Measurements from ENCODE around the gene LBX1.
"Not testable (repeated sequence)": the region's sequence is repeated elsewhere in the genome, so short reads cannot be mapped to it uniquely, and the experiment has no call there.

The LBX1 gene

DNA sequence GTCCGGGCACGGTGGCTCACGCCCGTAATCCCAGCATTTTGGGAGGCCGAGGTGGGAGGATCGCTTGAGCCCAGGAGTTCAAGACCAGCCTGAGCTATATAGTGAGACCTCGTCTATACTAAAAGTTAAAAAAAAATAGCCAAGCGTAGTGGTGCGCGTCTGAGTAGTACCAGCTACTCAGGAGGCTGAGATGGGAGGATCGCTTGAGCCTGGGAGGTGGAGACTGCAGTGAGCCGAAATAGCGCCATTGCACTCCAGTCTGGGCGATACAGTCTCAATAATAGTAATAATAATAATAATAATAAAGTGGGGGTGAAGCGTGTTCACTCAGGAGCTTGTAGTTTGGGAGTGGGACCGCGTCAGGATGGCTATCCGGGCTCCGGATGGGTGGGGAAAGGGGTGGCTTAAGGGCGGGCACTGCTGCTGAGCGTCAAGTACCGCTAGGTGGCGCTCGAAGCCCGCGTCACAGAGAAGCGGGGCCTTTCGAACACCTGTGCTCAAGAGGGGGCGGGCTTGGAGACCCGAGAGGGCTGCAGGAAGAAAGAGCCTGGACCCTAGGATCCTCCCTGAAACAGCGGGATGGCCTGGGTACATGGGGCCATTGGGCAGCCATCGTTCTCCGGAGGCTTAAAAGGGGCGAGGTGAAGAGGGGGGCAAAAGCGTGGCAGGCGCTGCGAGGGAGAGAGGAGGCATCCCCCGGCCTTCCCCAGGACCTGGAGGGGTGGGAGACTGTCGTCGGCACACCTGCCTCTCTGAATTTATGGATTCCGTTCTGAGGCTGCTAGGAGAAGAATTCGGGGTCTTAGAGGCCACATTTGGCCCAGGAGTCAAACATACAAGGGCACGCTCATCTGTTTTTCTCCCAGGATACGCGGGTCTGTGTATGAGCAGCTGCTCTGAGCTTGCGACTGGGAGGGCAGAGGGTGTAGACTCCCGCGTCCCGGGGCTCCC is 14.5 kb downstream of the LBX1 start:
- FAIRE-seq (peak; percentile 94), DNase-seq (ENCODE audit: insufficient read length, low spot score) (no peak)
- TF ChIP-seq PAX5 (IDR thresholded peaks at IDR 0.05; ENCODE audit: insufficient read depth, low read length, severe bottlenecking) (no peak), POLR2A (IDR thresholded peaks at IDR 0.05; ENCODE audit: low read depth, low read length) (no peak), POU2F2 (IDR thresholded peaks at IDR 0.05; ENCODE audit: low read depth, low read length) (no peak), POLR2AphosphoS5 (IDR thresholded peaks at IDR 0.05; ENCODE audit: low read depth, low read length) (no peak), SPI1 (IDR thresholded peaks at IDR 0.05; ENCODE audit: low read depth, low read length) (no peak), TAF1 (IDR thresholded peaks at IDR 0.05; ENCODE audit: low read depth, low read length) (no peak)

- DNase-seq (ENCODE audit: insufficient read length, low spot score) (no peak), FAIRE-seq (no peak)
- TF ChIP-seq PAX5 (IDR thresholded peaks at IDR 0.05; ENCODE audit: insufficient read depth, low read length, severe bottlenecking) (no peak), POLR2AphosphoS5 (IDR thresholded peaks at IDR 0.05; ENCODE audit: low read depth, low read length) (no peak), TAF1 (IDR thresholded peaks at IDR 0.05; ENCODE audit: low read depth, low read length) (no peak), POU2F2 (IDR thresholded peaks at IDR 0.05; ENCODE audit: low read depth, low read length) (no peak)
Measured at GRCh38 chr10:101208543-101208942, 20.7 kb downstream of the LBX1 start.

GRCh38 chr10:101207026-101207425 is 22.2 kb downstream of the LBX1 start:
- no peak for FAIRE-seq

GRCh38 chr10:101202667-101203066 is 26.6 kb downstream of the LBX1 start:
- not testable (repeated sequence) for DNase-seq (ENCODE audit: insufficient read length, low spot score); FAIRE-seq

More at GRCh38 chr10:101207026-101207425, 22.2 kb downstream of the LBX1 start:
- no peak for TF ChIP-seq TAF1 (IDR thresholded peaks at IDR 0.05; ENCODE audit: low read depth, low read length)
- no peak for TF ChIP-seq PAX5 (IDR thresholded peaks at IDR 0.05; ENCODE audit: insufficient read depth, low read length, severe bottlenecking)
- TF ChIP-seq POLR2AphosphoS5 (IDR thresholded peaks at IDR 0.05; ENCODE audit: low read depth, low read length), result no peak
- TF ChIP-seq POU2F2 (IDR thresholded peaks at IDR 0.05; ENCODE audit: low read depth, low read length), result no peak
- no peak for TF ChIP-seq SPI1 (IDR thresholded peaks at IDR 0.05; ENCODE audit: low read depth, low read length)
- TF ChIP-seq POLR2A (IDR thresholded peaks at IDR 0.05; ENCODE audit: low read depth, low read length), result no peak
- DNase-seq (ENCODE audit: insufficient read length, low spot score), result no peak

DNA sequence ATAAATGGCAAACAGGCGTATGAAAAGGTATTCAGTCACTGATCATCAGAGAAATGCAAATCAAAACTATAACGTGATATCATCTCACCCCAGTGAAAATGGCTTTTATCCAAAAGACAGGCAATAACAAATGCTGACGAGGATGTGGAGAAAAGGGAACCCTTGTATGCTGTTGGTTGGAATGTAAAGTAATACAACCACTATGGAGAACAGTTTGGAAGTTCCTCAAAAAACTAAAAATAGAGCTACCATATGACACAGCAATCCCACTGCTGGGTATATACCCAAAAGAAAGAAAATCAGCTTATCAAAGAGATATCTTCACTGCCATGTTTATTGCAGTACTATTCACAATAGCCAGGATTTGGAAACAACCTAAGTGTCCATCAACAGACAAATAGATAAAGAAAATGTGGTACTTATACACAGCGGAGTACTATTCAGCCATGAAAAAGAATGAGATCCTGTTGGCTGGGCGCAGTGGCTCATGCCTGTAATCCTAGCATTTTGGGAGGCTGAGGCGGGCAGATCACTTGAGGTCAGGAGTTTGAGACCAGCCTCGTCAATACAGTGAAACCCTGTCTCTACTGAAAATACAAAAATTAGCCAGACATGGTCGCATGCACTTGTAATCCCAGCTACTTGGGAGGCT is 30.8 kb downstream of the LBX1 start:
- FAIRE-seq; DNase-seq (ENCODE audit: insufficient read length, low spot score): not testable (repeated sequence)

DNA sequence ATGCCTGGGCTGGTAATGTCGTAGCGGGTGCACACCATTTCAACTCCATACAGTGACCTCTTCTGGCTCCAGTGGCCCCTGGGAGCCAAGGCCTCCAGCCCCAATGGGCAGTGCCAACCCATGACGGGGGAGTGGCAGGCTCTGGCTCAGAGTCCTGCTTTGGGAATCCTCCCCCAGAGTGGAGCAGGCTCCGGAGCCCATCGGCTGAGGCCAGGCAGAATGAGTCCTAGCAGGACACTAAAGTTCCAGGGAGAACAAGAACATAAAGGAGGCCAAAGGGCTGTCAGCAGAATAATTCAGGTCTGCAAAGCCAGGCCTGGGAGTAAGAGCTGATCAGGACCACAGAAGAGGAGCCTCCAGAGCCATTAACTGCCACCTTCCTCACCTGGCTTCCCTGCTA is 33.3 kb downstream of the LBX1 start:
- TF ChIP-seq POLR2AphosphoS5 (IDR thresholded peaks at IDR 0.05; ENCODE audit: low read depth, low read length) (no peak), TAF1 (IDR thresholded peaks at IDR 0.05; ENCODE audit: low read depth, low read length) (no peak), POLR2A (IDR thresholded peaks at IDR 0.05; ENCODE audit: low read depth, low read length) (no peak), SPI1 (IDR thresholded peaks at IDR 0.05; ENCODE audit: low read depth, low read length) (no peak), POU2F2 (IDR thresholded peaks at IDR 0.05; ENCODE audit: low read depth, low read length) (no peak), PAX5 (IDR thresholded peaks at IDR 0.05; ENCODE audit: insufficient read depth, low read length, severe bottlenecking) (no peak)
- FAIRE-seq (no peak), DNase-seq (ENCODE audit: insufficient read length, low spot score) (no peak)

- FAIRE-seq (no peak), DNase-seq (ENCODE audit: insufficient read length, low spot score) (no peak)
- TF ChIP-seq POLR2AphosphoS5 (IDR thresholded peaks at IDR 0.05; ENCODE audit: low read depth, low read length), result no peak
- TF ChIP-seq TAF1 (IDR thresholded peaks at IDR 0.05; ENCODE audit: low read depth, low read length), result no peak
- no peak for TF ChIP-seq POLR2A (IDR thresholded peaks at IDR 0.05; ENCODE audit: low read depth, low read length)
- TF ChIP-seq SPI1 (IDR thresholded peaks at IDR 0.05; ENCODE audit: low read depth, low read length), result no peak
- no peak for TF ChIP-seq POU2F2 (IDR thresholded peaks at IDR 0.05; ENCODE audit: low read depth, low read length)
- TF ChIP-seq PAX5 (IDR thresholded peaks at IDR 0.05; ENCODE audit: insufficient read depth, low read length, severe bottlenecking), result no peak
Measured at GRCh38 chr10:101189461-101190401, 39.5 kb downstream of the LBX1 start.

GRCh38 chr10:101188942-101189341 is 40.3 kb downstream of the LBX1 start:
- no peak for TF ChIP-seq PAX5 (IDR thresholded peaks at IDR 0.05; ENCODE audit: insufficient read depth, low read length, severe bottlenecking)
- TF ChIP-seq TAF1 (IDR thresholded peaks at IDR 0.05; ENCODE audit: low read depth, low read length), result no peak
- TF ChIP-seq POU2F2 (IDR thresholded peaks at IDR 0.05; ENCODE audit: low read depth, low read length), result no peak
- no peak for TF ChIP-seq POLR2A (IDR thresholded peaks at IDR 0.05; ENCODE audit: low read depth, low read length)
- no peak for TF ChIP-seq SPI1 (IDR thresholded peaks at IDR 0.05; ENCODE audit: low read depth, low read length)
- no peak for TF ChIP-seq POLR2AphosphoS5 (IDR thresholded peaks at IDR 0.05; ENCODE audit: low read depth, low read length)
- DNase-seq (ENCODE audit: insufficient read length, low spot score) (no peak), FAIRE-seq (no peak)

DNA sequence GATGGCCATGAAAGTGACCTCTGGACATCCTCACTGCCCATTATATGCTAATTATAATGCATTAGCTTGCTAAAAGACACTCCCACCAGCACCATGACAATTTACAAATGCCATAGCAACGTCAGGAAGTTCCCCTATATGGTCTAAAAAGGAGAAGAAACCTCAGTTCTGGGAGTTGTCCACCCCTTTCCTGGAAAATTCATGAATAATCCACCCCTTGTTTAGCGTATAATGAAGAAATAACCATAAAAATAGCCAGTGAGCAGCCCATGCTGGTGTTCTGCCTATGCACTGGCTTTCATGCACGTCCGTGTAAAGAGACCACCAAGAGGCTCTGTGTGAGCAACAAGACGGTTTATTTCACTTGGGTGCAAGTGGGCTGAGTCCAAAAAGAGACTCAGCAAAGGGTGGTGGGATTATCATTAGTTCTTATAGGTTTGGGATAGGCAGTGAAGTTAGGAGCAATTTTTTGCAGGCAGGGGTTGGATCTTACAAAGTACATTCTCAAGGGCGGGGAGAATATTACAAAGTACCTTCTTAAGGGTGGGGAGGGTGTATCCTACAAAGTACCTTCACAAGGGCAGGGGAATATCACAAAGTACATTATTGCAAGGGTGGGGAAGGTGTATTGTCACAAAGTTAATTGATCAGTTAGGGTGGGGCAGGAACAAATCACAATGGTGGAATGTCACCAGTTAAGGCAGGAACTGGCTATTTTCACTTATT is 45.6 kb downstream of the LBX1 start:
- FAIRE-seq (no peak), DNase-seq (ENCODE audit: insufficient read length, low spot score) (no peak)
- no peak for TF ChIP-seq POLR2AphosphoS5 (IDR thresholded peaks at IDR 0.05; ENCODE audit: low read depth, low read length)
- TF ChIP-seq POLR2A (IDR thresholded peaks at IDR 0.05; ENCODE audit: low read depth, low read length), result no peak
- no peak for TF ChIP-seq PAX5 (IDR thresholded peaks at IDR 0.05; ENCODE audit: insufficient read depth, low read length, severe bottlenecking)
- TF ChIP-seq SPI1 (IDR thresholded peaks at IDR 0.05; ENCODE audit: low read depth, low read length), result no peak
- TF ChIP-seq POU2F2 (IDR thresholded peaks at IDR 0.05; ENCODE audit: low read depth, low read length), result no peak
- no peak for TF ChIP-seq TAF1 (IDR thresholded peaks at IDR 0.05; ENCODE audit: low read depth, low read length)

All from GM12891 (cell line).